Epithelial cell of esophagus (primary cell): ENCODE data around the gene CCDC134.

Experiments used
- DNase-seq: peaks from one replicate; pipeline ENCODE4 v3.0.0; 2010; ENCODE audit warnings: low read depth
- H3K4me3 ChIP-seq: 2 replicates; pipeline ENCODE4 v1.5.1; 2011; ENCODE audit warnings: mild to moderate bottlenecking, low read length, control low read depth
- TF ChIP-seq, protein P1 (sequence below): IDR thresholded peaks from 2 replicates; pipeline ENCODE4 v1.5.1; 2011; ENCODE audit warnings: low read depth, mild to moderate bottlenecking, low read length, control low read depth, inconsistent platforms; ENCODE audit not compliant: insufficient read depth; ENCODE audit errors: missing control alignments

CCDC134 gene

GRCh38 chr22:41815716-41816115 is 15.2 kb downstream of the CCDC134 start:
- no peak for DNase-seq
- H3K4me3 ChIP-seq: no peak overlapping the region
- TF ChIP-seq, protein P1, sequence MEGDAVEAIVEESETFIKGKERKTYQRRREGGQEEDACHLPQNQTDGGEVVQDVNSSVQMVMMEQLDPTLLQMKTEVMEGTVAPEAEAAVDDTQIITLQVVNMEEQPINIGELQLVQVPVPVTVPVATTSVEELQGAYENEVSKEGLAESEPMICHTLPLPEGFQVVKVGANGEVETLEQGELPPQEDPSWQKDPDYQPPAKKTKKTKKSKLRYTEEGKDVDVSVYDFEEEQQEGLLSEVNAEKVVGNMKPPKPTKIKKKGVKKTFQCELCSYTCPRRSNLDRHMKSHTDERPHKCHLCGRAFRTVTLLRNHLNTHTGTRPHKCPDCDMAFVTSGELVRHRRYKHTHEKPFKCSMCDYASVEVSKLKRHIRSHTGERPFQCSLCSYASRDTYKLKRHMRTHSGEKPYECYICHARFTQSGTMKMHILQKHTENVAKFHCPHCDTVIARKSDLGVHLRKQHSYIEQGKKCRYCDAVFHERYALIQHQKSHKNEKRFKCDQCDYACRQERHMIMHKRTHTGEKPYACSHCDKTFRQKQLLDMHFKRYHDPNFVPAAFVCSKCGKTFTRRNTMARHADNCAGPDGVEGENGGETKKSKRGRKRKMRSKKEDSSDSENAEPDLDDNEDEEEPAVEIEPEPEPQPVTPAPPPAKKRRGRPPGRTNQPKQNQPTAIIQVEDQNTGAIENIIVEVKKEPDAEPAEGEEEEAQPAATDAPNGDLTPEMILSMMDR: no peak

- TF ChIP-seq, protein P1: no peak
- no peak overlapping the region for H3K4me3 ChIP-seq
- DNase-seq: no peak
Observed at GRCh38 chr22:41816241-41816640, 15.8 kb downstream of the CCDC134 start.

DNA sequence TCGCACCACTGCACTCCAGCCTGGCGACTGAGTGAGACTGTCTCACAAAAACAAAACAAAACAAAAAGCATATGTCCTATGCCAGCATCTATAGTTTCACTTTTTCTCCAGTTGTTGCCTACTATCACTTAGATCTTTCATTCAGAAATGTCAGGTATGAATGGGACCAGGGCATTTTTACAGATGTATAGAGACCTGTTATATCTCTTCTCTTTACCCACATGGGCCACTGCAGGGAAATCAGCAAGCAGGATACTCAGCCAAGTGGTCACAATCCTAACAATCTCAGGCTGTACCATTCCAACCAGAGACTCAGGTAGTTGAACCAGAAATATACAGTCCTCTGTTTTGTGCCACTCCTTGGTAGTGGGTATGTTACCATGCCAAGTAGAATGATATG is 16.4 kb downstream of the CCDC134 start:
- H3K4me3 ChIP-seq: no peak overlapping the region

DNA sequence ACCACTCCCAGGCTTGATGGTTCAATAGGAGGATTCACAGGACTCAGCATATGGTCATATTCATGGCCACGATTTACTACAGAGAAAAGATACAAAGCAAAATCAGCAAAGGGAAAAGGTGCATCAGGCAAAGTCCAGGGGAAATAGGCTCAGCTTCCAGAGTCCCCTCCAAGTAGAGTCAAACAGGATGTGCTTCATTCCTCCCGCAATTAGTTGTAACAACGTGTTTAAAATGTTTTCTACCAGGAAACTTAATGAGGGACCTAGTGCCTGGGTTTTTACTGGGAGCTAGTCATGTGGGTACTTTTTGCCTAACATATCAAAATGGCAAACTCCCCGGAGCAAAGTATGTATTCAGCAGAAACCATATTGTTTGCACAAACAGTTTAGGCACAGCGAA is 17.5 kb downstream of the CCDC134 start:
- DNase-seq: no peak
- H3K4me3 ChIP-seq: no peak overlapping the region
- TF ChIP-seq, protein P1: no peak

More for the DNA sequence above, 16.4 kb downstream of the CCDC134 start:
- DNase-seq: no peak
- TF ChIP-seq, protein P1: no peak

GRCh38 chr22:41818596-41818995 is 18.1 kb downstream of the CCDC134 start:
- TF ChIP-seq, protein P1: no peak
- H3K4me3 ChIP-seq: no peak overlapping the region
- DNase-seq: no peak

GRCh38 chr22:41819257-41819656 is 18.8 kb downstream of the CCDC134 start:
- H3K4me3 ChIP-seq: no peak overlapping the region
- TF ChIP-seq, protein P1: no peak
- no peak for DNase-seq

GRCh38 chr22:41820447-41820846 is 20.0 kb downstream of the CCDC134 start:
- TF ChIP-seq, protein P1: no peak
- DNase-seq: no peak
- no peak overlapping the region for H3K4me3 ChIP-seq
